Neuron (in vitro differentiated cells): Measurements from ENCODE around the gene SPATA16.
"Not testable (repeated sequence)": the region's sequence is repeated elsewhere in the genome, so short reads cannot be mapped to it uniquely, and the experiment has no call there.

Experiments
- H2AFZ ChIP-seq: one replicate; pipeline ENCODE4 v1.6.1; 2013; ENCODE audit warnings: low read depth, mild to moderate bottlenecking, inconsistent platforms, low read length, moderate library complexity
- H3K27me3 ChIP-seq: one replicate; pipeline ENCODE4 v1.6.1; 2013; ENCODE audit warnings: low read length; ENCODE audit not compliant: insufficient read depth
- H3K36me3 ChIP-seq: one replicate; pipeline ENCODE4 v1.6.1; 2013; ENCODE audit warnings: low read length; ENCODE audit not compliant: insufficient read depth
- H3K4me1 ChIP-seq: one replicate; pipeline ENCODE4 v1.6.1; 2013; ENCODE audit warnings: low read length; ENCODE audit not compliant: insufficient read depth
- H3K4me3 ChIP-seq: 2 replicates; pipeline ENCODE4 v1.5.1; 2013; ENCODE audit warnings: mild to moderate bottlenecking, low read length, moderate library complexity
- H3K9me3 ChIP-seq: one replicate; pipeline ENCODE4 v1.6.1; 2013; ENCODE audit warnings: low read length

Gene SPATA16

DNA sequence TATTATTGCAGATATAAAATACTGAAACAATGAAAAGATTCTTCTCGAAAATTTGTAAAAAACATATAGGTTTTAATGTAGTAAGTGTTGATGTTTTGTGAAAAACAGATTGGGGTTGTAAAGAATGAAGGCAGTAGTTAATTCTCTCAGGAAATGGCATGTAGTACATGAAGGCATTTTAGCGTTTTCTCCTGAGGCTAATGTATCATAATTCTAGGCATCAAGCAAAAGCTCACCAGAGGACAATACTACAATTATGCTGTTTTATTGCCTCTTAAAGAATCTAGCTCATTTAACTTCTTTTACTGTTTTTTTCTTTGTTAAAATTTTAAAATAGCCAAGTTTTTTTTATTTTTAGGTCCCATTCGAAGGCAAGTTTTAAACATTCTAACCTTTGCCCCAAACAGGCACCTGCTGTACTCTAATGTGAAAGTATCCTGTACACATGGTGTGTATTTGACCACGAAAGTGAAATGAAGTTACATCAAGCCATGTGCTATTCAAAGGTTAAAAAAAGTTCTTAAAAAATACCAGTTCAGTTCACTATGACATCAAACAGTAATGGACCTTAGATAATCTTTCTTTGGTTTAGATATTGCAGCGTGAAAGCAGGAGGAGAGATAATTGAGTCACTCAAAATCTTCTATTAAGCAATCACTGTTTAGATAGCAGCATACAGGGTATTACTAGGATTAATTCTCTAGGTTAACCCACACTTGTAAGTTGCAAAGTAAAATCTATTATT is 227.0 kb downstream of the SPATA16 start:
- H2AFZ ChIP-seq, result no peak overlapping the region
- no peaks in the 10 kb centered on the region for H3K9me3 ChIP-seq
- peaks cover 4% of the 10 kb centered on the region for H3K4me1 ChIP-seq
- no peaks in the 10 kb centered on the region for H3K27me3 ChIP-seq
- no peaks in the 10 kb centered on the region for H3K36me3 ChIP-seq
- no peak overlapping the region for H3K4me3 ChIP-seq

DNA sequence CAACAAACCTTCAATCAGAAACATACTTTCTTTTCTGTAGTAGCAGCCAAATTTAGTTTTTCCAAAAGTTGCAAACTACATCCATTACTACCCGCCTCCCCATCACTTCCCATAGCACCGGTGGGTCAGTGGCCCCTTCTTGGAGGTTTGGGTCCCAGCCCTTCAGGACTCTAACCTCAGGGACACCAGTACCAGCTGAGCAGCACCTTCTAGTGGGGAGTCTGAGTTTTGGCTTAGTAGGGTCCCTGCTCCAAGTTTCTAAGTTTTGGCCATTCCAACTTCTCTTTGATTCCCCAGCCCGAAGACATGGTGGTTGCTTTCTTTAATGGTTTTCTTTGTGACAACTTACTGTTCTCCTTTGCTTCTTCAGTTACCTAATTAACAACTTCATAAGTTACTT is 229.9 kb downstream of the SPATA16 start:
- H3K4me1 ChIP-seq, result no peaks in the 10 kb centered on the region
- no peaks in the 10 kb centered on the region for H3K36me3 ChIP-seq
- H2AFZ ChIP-seq, result no peak overlapping the region
- H3K27me3 ChIP-seq, result no peaks in the 10 kb centered on the region
- no peaks in the 10 kb centered on the region for H3K9me3 ChIP-seq
- H3K4me3 ChIP-seq, result no peak overlapping the region

DNA sequence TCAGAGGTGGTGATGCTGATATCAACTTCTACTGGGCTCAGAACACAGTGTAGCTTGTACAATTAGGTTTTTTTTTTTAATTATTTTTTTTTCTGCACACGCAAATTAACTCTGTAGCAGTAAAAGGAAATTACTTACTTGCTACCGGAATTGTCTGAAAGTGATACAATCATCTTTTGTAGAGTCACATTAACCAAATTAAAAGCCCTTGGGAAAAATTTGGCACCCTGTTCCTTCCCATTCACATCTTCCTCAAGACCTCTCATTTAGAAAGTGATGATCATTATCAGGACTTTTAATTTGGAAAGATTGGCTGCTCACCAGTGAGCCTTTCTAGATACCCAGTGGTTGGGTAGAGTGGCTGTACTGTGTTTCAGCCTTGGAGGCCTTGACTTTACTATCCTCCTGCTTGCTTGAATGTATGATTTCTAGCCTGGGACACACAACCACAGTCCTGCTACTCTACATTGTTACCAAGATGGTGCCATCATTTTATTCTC is 232.2 kb downstream of the SPATA16 start:
- Histone ChIP-seq H3K9me3 (no peaks in the 10 kb centered on the region), H2AFZ (no peak overlapping the region), H3K36me3 (no peaks in the 10 kb centered on the region), H3K4me1 (no peaks in the 10 kb centered on the region), H3K27me3 (no peaks in the 10 kb centered on the region), H3K4me3 (no peak overlapping the region)

DNA sequence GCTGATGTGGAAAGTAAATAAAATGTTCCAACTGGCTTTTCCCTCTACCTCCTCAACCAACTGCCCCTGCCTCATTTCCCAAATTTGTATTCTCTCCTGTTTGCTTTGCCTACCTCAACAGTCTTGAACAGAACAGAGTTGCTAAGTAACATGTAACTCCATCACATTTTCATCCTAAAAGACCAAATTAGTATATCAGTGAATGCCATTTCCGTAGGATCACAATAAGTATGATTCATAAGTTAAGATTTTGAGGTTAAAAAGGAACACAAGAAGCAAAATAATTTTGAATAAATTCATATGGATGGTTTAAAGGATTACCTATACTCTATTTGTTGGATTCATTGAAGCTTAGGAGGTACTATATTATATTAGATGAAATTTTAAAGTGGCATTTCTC is 235.6 kb downstream of the SPATA16 start:
- Histone ChIP-seq H3K27me3 (no peaks in the 10 kb centered on the region), H3K9me3 (no peaks in the 10 kb centered on the region), H3K4me1 (peaks cover 4% of the 10 kb centered on the region), H3K36me3 (no peaks in the 10 kb centered on the region), H3K4me3 (no peak overlapping the region), H2AFZ (no peak overlapping the region)

DNA sequence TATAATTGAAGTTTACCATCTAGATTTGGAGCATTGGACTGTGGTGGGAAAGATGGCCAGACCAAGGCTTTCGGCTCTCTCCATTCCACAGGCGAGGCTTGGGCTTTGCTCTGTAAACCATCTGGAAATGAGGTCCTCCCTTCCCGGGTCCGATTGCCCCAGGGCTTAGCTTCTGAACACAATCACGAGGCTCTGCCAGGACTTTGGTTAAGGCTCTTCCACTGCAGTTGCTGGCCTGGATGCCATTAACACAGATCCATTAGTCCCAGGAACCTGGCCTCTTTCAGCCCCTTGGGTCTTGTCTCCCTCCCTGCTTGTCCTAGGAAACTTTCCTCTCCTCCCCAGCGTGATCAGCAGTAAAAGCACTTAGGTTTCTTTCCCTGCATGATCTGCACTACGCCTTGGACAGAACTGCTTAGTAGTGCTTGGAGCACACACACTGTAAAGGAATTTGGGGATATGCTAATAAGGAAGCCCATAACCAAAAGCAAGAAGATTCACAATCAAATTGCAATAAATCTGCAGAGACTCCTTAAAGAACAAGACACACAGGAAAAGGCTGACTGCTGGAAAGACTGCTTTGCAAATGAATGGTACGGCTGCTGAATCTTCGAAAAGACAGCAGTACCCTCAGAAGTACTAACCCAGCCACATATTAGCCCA is 236.2 kb downstream of the SPATA16 start:
- Histone ChIP-seq H3K4me1 (peaks cover 4% of the 10 kb centered on the region), H3K36me3 (no peaks in the 10 kb centered on the region), H3K9me3 (no peaks in the 10 kb centered on the region)

DNA sequence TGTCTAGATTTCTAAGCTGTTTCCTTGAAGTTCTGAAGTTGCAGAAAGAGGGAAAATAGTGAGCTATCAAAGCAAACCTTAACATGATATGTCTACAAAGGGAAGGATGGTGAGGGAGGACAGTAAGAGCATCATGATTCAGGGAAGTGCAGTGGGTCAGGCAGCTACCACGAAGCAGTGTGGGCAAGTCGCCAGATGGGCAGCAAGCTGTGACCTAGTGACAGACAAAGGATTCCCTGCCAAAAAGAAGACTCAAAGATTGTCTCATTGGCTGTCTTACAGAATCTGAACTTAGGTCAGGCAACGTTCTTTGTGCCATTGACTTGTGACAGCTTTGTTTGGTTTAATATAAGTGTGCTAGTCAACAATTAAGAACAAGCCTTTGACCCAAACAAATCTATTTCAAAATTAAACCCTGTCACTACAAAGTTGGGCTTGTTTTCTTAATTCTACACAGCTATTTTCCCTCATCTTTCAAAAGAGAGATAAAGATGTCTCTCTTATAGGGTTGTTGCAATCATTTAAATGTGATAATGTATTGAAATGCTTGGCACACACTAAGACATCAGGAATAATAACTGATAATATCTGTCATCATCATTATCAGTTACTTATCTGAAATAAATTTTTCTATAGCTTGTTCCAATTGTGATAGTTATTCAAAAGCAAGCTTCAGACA is 237.3 kb downstream of the SPATA16 start:
- no peaks in the 10 kb centered on the region for H3K36me3 ChIP-seq
- peaks cover 4% of the 10 kb centered on the region for H3K4me1 ChIP-seq
- no peaks in the 10 kb centered on the region for H3K9me3 ChIP-seq
- no peak overlapping the region for H3K4me3 ChIP-seq
- H3K27me3 ChIP-seq, result no peaks in the 10 kb centered on the region
- no peak overlapping the region for H2AFZ ChIP-seq

More for the DNA sequence above, 236.2 kb downstream of the SPATA16 start:
- Histone ChIP-seq H3K27me3 (no peaks in the 10 kb centered on the region), H3K4me3 (no peak overlapping the region), H2AFZ (no peak overlapping the region)

DNA sequence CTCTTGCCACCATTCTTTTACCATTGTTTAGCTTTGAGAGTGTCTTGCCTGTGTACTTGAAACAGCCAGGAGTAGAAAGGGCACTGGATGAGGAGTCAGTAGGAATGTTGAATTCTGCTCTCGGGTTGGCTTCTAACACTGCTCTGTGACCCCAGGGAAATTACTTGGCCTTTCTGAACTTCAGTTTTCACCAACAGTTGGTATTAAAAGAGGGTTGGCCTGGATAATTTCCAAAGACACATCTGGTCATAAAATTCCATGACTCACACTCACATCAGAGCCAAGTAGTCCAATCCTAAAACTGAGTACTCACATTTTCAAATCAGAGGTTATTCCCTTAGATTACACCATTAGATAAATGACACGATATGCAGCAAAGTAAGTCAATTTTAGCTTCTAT is 248.9 kb downstream of the SPATA16 start:
- no peak overlapping the region for H3K4me3 ChIP-seq
- H2AFZ ChIP-seq, result no peak overlapping the region
- no peaks in the 10 kb centered on the region for H3K27me3 ChIP-seq
- H3K4me1 ChIP-seq, result no peaks in the 10 kb centered on the region
- no peaks in the 10 kb centered on the region for H3K36me3 ChIP-seq
- peaks cover 3% of the 10 kb centered on the region for H3K9me3 ChIP-seq

DNA sequence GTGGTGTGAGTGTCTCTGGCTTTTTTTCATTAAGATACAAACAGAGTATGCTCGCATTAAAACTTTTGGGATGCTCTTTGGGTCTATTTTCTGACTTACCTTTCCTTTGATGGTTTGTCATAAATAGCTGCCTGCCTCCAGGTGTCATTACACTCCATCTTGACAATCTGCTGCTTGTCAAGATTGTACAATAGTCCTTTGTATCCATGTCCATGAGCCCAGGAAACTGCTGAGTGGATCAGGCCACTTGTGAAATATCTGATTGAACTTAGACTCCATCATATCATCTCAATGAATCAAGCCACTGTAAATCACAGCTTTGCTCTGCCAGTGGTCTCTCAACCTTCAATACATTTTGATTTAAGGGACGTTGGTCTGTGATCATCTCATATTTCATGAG is 255.3 kb downstream of the SPATA16 start:
- Histone ChIP-seq H3K4me1 (no peaks in the 10 kb centered on the region), H3K4me3 (no peak overlapping the region), H3K36me3 (no peaks in the 10 kb centered on the region), H3K9me3 (peaks cover 3% of the 10 kb centered on the region), H2AFZ (no peak overlapping the region), H3K27me3 (no peaks in the 10 kb centered on the region)

DNA sequence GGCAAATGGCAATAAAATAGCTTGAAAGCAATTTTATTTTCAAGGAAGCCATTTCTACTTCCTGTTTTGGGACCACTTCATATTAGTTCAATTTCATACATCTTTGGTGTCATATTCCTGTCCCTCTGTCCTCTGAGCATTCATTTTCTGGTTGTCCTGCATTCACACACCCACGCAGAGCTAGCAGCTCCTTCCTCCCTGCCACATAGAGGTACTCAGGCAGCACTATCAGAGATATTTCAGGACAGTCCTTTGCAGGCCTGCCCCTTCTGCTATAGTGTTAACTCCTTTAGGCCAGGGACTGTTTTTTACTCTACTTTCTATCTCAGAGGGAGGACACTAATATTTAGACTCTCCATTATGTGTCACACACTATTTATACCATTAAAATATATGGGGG is 258.5 kb downstream of the SPATA16 start:
- Histone ChIP-seq H3K9me3 (peaks cover 3% of the 10 kb centered on the region), H2AFZ (no peak overlapping the region), H3K36me3 (no peaks in the 10 kb centered on the region), H3K4me3 (no peak overlapping the region), H3K4me1 (no peaks in the 10 kb centered on the region), H3K27me3 (no peaks in the 10 kb centered on the region)

DNA sequence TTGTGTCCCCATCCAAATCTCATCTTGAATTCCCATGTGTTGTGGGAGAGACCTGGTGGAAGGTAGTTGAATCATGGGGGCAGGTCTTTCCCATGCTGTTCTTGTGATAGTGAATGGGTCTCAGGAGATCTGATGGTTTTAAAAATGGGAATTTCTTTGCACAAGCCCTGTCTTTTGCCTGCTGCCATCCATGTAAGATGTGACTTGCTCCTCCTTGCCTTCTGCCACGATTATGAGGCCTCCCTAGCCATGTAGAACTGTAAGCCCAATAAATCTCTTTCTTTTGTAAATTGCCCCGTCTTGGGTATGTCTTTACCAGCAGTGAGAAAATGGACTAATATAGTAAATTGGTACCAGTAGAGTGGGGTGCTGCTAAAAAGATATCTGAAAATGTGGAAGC is 261.7 kb downstream of the SPATA16 start:
- not testable (repeated sequence) for H3K27me3 ChIP-seq, H2AFZ ChIP-seq, H3K4me1 ChIP-seq, H3K9me3 ChIP-seq, H3K36me3 ChIP-seq, H3K4me3 ChIP-seq

DNA sequence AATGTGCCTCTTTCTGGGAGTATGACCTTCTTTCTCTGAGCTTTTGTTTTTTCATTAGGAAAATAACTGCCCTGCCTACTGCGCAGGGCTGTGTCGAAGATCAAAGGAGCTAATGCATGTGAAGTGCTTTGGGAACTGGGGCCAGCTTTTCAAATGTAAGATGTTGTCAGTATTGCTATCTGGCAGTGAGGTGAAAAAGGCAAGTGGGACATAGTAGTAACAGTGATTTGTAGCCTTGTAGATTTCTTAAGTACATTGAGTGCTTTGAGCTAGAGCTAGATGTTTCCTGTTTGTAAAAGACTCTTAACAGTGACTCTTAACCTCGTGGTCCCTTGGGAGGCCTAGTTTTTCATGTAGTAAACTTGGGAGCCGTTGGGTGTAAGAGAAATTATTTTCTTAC is 264.0 kb downstream of the SPATA16 start:
- peak overlapping the region; percentile 57 for H2AFZ ChIP-seq
- H3K4me3 ChIP-seq, result no peak overlapping the region
- H3K9me3 ChIP-seq, result peaks cover 3% of the 10 kb centered on the region
- H3K4me1 ChIP-seq, result peaks cover 2% of the 10 kb centered on the region
- H3K36me3 ChIP-seq, result no peaks in the 10 kb centered on the region
- H3K27me3 ChIP-seq, result no peaks in the 10 kb centered on the region

DNA sequence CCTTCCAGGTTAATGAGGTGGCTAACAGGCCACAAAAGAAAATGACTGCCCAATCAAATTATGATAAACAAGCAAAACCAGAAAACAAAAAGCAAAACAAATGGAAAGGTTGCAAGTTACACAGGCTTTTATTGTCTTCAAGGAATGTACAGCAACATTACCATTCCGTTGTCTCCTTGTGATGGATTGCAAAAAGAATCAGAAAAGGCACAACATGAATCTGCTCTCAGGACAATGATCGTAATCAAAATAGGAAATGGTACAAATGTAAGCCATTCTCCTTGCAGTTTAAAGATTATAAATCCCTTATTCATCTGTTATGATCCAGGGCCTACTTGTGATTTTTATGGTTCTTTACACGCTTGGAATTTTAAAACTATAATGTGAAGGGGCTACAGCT is 264.7 kb downstream of the SPATA16 start:
- H3K4me3 ChIP-seq, result no peak overlapping the region
- H3K9me3 ChIP-seq, result peaks cover 3% of the 10 kb centered on the region
- H3K4me1 ChIP-seq, result peaks cover 2% of the 10 kb centered on the region
- H2AFZ ChIP-seq, result peak overlapping the region; percentile 57
- no peaks in the 10 kb centered on the region for H3K36me3 ChIP-seq
- H3K27me3 ChIP-seq, result no peaks in the 10 kb centered on the region

DNA sequence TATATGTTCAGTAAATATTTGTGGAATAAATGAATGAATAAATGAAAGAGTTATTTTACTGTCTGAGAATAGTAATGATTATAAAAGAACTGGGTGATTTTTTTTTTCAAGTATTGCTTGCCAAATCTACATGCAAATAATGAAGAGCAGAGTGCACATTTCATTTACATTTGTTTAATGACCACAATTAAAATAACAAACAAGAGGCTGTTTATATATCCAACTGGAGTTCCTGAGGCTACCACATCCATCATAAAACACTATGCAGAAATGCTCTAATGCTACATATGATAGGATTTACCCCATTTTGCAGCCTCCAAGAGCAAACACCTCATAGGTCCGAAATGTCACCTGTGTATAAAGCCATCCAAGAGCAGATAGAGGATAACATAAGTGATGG is 266.0 kb downstream of the SPATA16 start:
- Histone ChIP-seq H3K9me3 (no peaks in the 10 kb centered on the region), H3K4me1 (peaks cover 2% of the 10 kb centered on the region), H3K27me3 (no peaks in the 10 kb centered on the region), H2AFZ (no peak overlapping the region), H3K4me3 (no peak overlapping the region), H3K36me3 (no peaks in the 10 kb centered on the region)
